ENCODE measurements around the gene TMUB1. TPM values are rescaled to one million over a fixed set of nuclear protein-coding genes. Genes with fewer than 3 reads are reported as not detected.

Gene TMUB1
- total and polyA plus RNA-seq, 9 donors = 19.0 to 51.2 (median 33.5) TPM

DNA sequence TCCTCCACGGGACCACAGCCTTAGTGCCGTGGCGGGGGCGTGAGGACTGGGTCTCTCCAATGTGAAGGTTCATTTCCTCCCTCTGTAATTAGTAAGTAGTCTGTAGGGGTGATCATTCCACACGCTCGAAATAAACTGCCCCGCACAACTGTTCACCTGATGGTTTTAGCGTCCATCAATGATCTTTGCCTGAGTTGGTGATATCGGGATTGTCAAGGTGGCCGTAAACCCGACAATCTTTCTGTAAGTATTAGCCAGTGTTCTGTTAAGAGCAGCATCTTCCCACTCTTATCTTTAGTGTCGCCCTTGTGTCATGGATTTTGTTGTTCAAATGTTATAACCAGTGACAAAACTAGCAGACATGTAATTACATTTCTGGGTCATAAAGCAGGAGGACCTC lies 20.7 kb upstream of the TMUB1 start:
- H3K27ac ChIP-seq (ENCODE audit: low read length) = no peak overlapping the region
- H3K27me3 ChIP-seq (ENCODE audit: control insufficient read depth, insufficient read depth, low read length) = no peaks in the 10 kb centered on the region
- H3K4me3 ChIP-seq (ENCODE audit: low read length) = no peak overlapping the region
- H3K4me1 ChIP-seq (ENCODE audit: control insufficient read depth, insufficient read depth, low read length) = peaks cover 21% of the 10 kb centered on the region
- no peak for DNase-seq
- no CpG with 5 or more reads among the region's 12 CpGs for WGBS (ENCODE audit: insufficient coverage)
- no peaks in the 10 kb centered on the region for H3K9me3 ChIP-seq (replicated peaks; ENCODE audit: control insufficient read depth, low read depth, low read length)
- peaks cover 9% of the 10 kb centered on the region for H3K36me3 ChIP-seq (ENCODE audit: control insufficient read depth, insufficient read depth, low read length)

DNA sequence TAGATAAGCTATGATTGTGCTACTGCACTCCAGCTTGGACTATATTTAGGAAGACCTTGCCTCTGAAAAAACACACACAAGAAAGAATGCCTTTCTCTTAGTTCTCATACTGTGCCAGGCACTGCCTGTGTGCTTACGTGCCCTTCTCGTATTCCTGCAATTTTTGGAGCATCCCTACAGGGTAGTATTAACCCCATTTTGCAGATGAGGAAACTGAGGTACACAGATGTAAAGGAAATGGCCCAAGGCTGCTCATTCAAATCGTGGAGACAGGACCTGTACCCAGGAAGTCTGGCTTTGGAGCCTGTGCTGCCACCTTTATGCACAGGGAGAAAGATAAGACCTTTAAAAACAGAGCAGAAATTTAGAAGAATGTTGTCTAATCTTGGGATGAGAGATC lies 19.7 kb upstream of the TMUB1 start:
- no peak for DNase-seq
- 70% methylated on average over 1 of the region's 3 CpGs for WGBS (ENCODE audit: insufficient coverage)

DNA sequence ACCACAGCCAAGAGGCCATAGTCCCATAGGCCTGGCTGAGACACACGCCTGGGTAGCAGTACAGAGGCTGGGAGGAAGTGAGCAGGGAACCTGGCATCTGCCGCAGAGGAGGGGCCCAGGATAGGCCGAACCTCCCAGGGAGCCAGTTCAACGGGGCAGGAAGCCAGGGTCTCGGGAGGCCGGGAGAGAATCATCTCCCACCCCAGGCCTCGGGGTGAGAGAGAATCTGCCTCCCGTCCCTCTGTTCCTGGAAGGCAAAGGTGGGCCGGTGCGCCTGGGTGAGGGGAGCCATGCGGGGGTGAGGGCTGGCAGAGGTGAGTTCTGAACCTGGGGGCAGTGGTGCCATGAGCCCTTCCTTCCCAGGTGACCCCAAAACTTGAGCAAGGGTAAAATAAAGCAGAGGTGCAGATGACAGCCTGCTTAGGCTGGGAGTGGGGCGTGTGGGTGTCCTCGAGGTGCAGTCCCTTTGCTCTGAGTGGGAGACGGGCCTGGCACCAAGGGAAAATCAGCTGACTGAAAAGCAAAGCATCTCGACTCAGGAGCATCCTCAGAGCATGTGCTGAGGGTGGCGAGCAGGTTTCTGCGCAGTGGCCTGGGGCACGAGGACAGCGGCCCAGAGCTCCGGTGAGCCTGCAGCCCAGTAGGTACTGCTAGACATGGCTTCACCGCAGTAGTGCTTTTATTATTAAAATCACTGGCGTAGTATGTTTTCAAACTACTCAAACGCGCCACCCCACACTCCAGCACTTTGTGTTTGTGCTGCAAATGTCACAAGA lies 18.5 kb upstream of the TMUB1 start:
- H3K9me3 ChIP-seq (replicated peaks; ENCODE audit: control insufficient read depth, low read depth, low read length) = no peaks in the 10 kb centered on the region
- H3K4me1 ChIP-seq (ENCODE audit: control insufficient read depth, insufficient read depth, low read length) = peaks cover 14% of the 10 kb centered on the region
- no peaks in the 10 kb centered on the region for H3K27me3 ChIP-seq (ENCODE audit: control insufficient read depth, insufficient read depth, low read length)
- 76% methylated on average over 13 of the region's 24 CpGs for WGBS (ENCODE audit: insufficient coverage)
- no peak overlapping the region for H3K27ac ChIP-seq (ENCODE audit: low read length)
- no peak for DNase-seq
- H3K4me3 ChIP-seq (ENCODE audit: low read length) = no peak overlapping the region
- H3K36me3 ChIP-seq (ENCODE audit: control insufficient read depth, insufficient read depth, low read length) = peaks cover 6% of the 10 kb centered on the region

More for the DNA sequence above, 19.7 kb upstream of the TMUB1 start:
- H3K9me3 ChIP-seq (replicated peaks; ENCODE audit: control insufficient read depth, low read depth, low read length) = no peaks in the 10 kb centered on the region
- peaks cover 17% of the 10 kb centered on the region for H3K4me1 ChIP-seq (ENCODE audit: control insufficient read depth, insufficient read depth, low read length)
- H3K27ac ChIP-seq (ENCODE audit: low read length) = no peak overlapping the region
- peaks cover 6% of the 10 kb centered on the region for H3K36me3 ChIP-seq (ENCODE audit: control insufficient read depth, insufficient read depth, low read length)
- no peak overlapping the region for H3K4me3 ChIP-seq (ENCODE audit: low read length)
- H3K27me3 ChIP-seq (ENCODE audit: control insufficient read depth, insufficient read depth, low read length) = no peaks in the 10 kb centered on the region

DNA sequence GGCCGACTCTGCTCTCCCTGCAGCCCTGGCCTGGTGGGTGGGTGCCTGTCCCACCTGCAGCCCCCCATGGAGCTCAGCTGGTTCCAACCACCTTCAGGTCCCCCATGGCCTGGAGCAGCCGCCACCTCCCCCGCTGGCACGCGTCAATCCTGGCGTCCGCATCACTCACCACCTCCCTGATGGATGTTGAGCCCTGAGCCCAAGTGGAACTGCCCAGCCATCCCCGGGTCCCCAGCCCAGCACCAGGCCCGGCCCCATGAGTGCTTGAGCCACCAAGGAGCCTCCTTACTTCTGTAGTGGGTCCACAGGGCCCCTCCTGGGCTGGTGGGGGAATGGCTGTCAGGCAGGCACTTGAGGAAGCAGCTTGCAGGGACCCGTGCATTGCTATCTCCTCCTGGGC lies 17.6 kb upstream of the TMUB1 start:
- Histone ChIP-seq H3K4me1 (ENCODE audit: control insufficient read depth, insufficient read depth, low read length) (peaks cover 14% of the 10 kb centered on the region), H3K27me3 (ENCODE audit: control insufficient read depth, insufficient read depth, low read length) (no peaks in the 10 kb centered on the region), H3K4me3 (ENCODE audit: low read length) (no peak overlapping the region), H3K36me3 (ENCODE audit: control insufficient read depth, insufficient read depth, low read length) (peaks cover 9% of the 10 kb centered on the region), H3K27ac (ENCODE audit: low read length) (no peak overlapping the region), H3K9me3 (replicated peaks; ENCODE audit: control insufficient read depth, low read depth, low read length) (no peaks in the 10 kb centered on the region)
- DNase-seq = no peak
- 100% methylated on average over 1 of the region's 10 CpGs for WGBS (ENCODE audit: insufficient coverage)

DNA sequence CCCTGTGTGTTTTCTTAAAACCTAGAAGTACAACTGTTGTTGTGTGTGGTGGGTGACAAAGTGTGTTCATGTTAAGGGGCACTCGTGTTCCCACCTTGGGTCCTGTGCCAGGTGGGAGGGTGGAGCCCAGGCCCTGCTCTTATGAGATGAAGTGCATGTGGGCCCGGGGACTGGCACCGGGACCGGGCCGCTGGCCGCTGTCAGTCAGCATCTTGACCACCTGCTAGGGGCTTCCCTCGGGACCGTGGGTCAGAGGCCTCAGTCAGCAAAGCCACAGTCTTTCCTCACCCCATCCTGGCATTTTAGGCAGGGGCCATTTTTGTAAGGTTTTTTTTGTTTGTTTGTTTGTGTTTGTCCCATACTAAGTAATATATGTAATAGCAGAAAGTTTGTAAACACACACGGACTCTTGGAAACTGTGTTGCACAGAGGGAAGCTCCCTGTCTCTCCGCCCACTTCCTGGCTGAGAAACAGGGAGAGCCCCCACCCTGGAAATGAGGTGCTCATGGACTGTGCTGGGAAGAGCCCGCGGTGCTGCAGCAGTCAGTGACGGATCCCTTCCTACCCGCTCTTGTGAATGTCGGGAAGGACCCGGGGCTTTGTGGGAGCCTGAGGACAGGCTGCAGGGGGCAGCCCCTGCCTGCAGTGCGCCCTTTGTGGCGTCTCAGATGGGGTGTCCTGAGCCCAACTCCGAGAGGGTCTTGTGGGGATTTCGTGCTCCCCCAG lies 16.4 kb upstream of the TMUB1 start:
- peak; percentile 34 for DNase-seq
- no peak overlapping the region for H3K27ac ChIP-seq (ENCODE audit: low read length)
- H3K36me3 ChIP-seq (ENCODE audit: control insufficient read depth, insufficient read depth, low read length) = peaks cover 5% of the 10 kb centered on the region
- peaks cover 15% of the 10 kb centered on the region for H3K4me1 ChIP-seq (ENCODE audit: control insufficient read depth, insufficient read depth, low read length)
- no peak overlapping the region for H3K4me3 ChIP-seq (ENCODE audit: low read length)
- WGBS (ENCODE audit: insufficient coverage) = 58% methylated on average over 13 of the region's 20 CpGs
- H3K27me3 ChIP-seq (ENCODE audit: control insufficient read depth, insufficient read depth, low read length) = no peaks in the 10 kb centered on the region
- no peaks in the 10 kb centered on the region for H3K9me3 ChIP-seq (replicated peaks; ENCODE audit: control insufficient read depth, low read depth, low read length)

DNA sequence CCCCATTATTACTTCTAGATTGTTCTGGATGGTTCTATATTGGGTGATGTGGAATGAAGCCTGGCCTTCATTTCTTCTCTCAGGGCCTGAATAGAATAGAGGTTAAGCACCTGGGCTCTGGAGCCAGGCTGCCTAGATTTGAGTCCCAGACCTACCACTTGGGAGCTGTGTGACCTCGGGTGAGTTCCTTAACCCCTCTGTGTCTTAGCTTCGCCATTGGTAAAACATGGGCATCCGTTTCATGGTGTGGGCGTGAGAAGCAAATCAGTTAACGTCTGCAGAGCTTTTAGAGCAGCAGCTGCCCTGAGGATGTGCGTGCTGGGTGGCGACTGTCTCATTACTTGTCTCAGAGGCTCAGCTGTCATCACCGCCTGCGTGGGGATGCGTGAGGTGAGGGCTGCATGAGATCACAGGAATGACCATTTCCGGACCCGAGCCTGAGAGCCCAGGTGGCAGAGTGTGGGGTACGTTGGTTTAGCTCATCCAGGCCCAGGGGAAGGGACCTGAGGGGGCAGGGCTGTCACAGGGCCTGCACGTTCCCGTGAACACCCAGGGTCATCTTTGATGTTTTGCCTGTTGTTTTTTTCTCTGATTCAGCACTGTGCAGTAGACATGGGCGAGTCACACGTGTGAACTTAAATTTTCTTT lies 12.7 kb upstream of the TMUB1 start:
- Histone ChIP-seq H3K9me3 (replicated peaks; ENCODE audit: control insufficient read depth, low read depth, low read length) (no peaks in the 10 kb centered on the region), H3K4me1 (ENCODE audit: control insufficient read depth, insufficient read depth, low read length) (peaks cover 20% of the 10 kb centered on the region), H3K27ac (ENCODE audit: low read length) (no peak overlapping the region), H3K27me3 (ENCODE audit: control insufficient read depth, insufficient read depth, low read length) (no peaks in the 10 kb centered on the region), H3K4me3 (ENCODE audit: low read length) (no peak overlapping the region), H3K36me3 (ENCODE audit: control insufficient read depth, insufficient read depth, low read length) (peaks cover 33% of the 10 kb centered on the region)
- no peak for DNase-seq
- WGBS (ENCODE audit: insufficient coverage) = 78% methylated on average over 15 of the region's 17 CpGs

DNA sequence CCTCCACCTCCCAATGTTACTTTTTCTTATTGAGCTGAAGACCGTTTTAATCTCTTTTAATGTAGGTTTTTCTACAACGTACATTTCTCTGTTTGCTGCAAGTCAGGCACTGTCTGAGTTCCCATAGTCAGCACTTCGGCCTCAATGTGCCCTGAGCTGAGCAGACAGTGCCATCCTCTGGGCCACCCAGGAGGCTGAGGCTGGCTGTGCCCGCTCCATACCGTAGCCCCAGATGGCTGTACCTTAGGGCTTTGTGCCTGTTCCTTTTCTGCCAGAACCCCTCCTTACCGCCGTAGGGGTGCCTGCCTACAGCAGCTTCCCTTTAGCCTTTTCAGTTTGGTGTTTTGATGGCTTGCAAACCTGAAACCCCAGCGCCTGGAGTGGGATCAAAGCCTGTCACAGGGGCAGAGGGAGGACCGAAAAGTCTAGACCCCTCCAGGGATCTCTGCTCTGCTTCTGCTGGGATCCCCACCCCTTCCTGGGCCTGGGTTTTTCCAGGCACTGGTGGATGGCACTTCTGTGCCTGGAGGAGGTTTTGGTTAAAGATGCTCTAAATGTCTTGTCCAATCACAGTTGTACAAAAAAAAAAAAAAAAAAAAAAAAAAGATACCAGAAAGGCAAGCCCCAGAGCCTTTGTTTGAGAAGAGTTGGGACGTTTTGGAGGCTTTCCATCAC lies 12.0 kb upstream of the TMUB1 start:
- Histone ChIP-seq H3K27ac (ENCODE audit: low read length) (no peak overlapping the region), H3K36me3 (ENCODE audit: control insufficient read depth, insufficient read depth, low read length) (peaks cover 33% of the 10 kb centered on the region), H3K4me3 (ENCODE audit: low read length) (no peak overlapping the region), H3K27me3 (ENCODE audit: control insufficient read depth, insufficient read depth, low read length) (no peaks in the 10 kb centered on the region), H3K9me3 (replicated peaks; ENCODE audit: control insufficient read depth, low read depth, low read length) (no peaks in the 10 kb centered on the region), H3K4me1 (ENCODE audit: control insufficient read depth, insufficient read depth, low read length) (peaks cover 24% of the 10 kb centered on the region)
- no peak for DNase-seq
- 64% methylated on average over 5 of the region's 10 CpGs for WGBS (ENCODE audit: insufficient coverage)

DNA sequence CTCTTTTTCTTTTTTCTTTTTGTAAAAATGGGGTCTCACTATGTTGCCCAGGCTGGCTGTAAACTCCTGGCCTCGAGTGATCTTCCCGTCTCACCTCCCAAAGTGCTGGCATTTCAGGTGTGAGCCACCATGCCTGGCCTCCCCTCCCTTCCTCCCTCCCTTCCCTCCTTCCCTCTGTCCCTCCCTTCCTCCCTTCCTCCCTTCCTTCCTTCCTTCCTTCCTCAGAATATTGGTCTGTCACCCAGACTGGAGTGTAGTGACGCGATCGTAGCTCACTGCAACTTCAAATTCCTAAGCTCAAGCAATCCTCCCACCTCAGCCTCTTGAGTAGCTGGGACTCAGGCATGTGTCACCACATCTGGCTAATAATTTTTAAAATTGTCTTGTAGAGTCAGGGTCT lies 11.4 kb upstream of the TMUB1 start:
- WGBS (ENCODE audit: insufficient coverage) = 85% methylated on average over 2 of the region's 5 CpGs
- Histone ChIP-seq H3K27ac (ENCODE audit: low read length) (no peak overlapping the region), H3K9me3 (replicated peaks; ENCODE audit: control insufficient read depth, low read depth, low read length) (no peaks in the 10 kb centered on the region), H3K27me3 (ENCODE audit: control insufficient read depth, insufficient read depth, low read length) (no peaks in the 10 kb centered on the region), H3K36me3 (ENCODE audit: control insufficient read depth, insufficient read depth, low read length) (peaks cover 33% of the 10 kb centered on the region), H3K4me1 (ENCODE audit: control insufficient read depth, insufficient read depth, low read length) (peaks cover 30% of the 10 kb centered on the region), H3K4me3 (ENCODE audit: low read length) (no peak overlapping the region)
- no peak for DNase-seq

DNA sequence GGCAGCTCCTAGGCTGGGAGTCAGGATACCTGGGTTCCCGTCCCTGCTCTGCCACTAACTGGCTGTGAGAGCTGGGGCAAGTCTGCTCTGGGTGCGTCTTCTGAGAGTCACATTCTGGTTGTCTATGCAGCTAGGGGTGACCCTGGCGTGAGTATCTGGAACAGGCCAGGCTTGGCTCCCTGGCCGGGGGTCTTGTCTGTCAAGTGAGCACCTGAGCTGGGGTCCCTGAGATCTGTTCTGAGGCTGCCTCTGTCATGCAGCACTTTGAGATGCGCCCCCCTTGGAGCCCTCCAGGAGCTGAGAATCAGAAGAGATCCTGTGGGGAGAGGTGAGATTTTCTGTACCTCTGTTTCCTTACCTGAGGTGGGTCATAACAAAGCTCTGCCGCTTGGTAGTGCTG lies 10.5 kb upstream of the TMUB1 start:
- Histone ChIP-seq H3K36me3 (ENCODE audit: control insufficient read depth, insufficient read depth, low read length) (peaks cover 35% of the 10 kb centered on the region), H3K4me3 (ENCODE audit: low read length) (no peak overlapping the region), H3K27me3 (ENCODE audit: control insufficient read depth, insufficient read depth, low read length) (no peaks in the 10 kb centered on the region), H3K4me1 (ENCODE audit: control insufficient read depth, insufficient read depth, low read length) (peaks cover 36% of the 10 kb centered on the region), H3K27ac (ENCODE audit: low read length) (no peak overlapping the region), H3K9me3 (replicated peaks; ENCODE audit: control insufficient read depth, low read depth, low read length) (no peaks in the 10 kb centered on the region)
- WGBS (ENCODE audit: insufficient coverage) = 86% methylated on average over 6 of the region's 6 CpGs
- no peak for DNase-seq

DNA sequence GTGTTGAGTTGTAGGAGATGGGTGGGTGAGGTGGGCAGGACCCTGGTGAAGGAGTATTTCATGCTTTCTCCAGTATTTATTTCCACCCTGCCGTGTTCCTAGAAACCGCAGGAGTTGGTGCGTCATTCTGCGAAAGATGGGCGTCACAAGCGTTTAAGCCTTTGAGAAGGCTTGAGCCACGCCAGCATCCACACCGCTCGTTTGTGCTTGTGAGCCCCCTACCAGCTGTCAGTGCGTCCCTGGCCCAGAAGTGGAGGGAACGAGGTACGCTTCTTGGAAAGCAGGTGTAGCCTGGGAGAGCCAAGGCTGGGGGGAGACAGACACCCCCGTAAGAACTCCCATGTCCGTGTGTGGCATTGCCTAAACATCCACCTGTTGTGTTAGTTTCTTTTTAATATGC lies 8.7 kb upstream of the TMUB1 start:
- 86% methylated on average over 5 of the region's 14 CpGs for WGBS (ENCODE audit: insufficient coverage)
- no peak for DNase-seq
- Histone ChIP-seq H3K4me3 (ENCODE audit: low read length) (no peak overlapping the region), H3K27me3 (ENCODE audit: control insufficient read depth, insufficient read depth, low read length) (no peaks in the 10 kb centered on the region), H3K27ac (ENCODE audit: low read length) (no peak overlapping the region), H3K4me1 (ENCODE audit: control insufficient read depth, insufficient read depth, low read length) (peaks cover 46% of the 10 kb centered on the region), H3K36me3 (ENCODE audit: control insufficient read depth, insufficient read depth, low read length) (peaks cover 35% of the 10 kb centered on the region), H3K9me3 (replicated peaks; ENCODE audit: control insufficient read depth, low read depth, low read length) (no peaks in the 10 kb centered on the region)

Measured in muscle of leg (tissue), 11 donors.